ENCODE data around the gene GSTM2. TPM values are rescaled to one million over a fixed set of nuclear protein-coding genes. Genes with fewer than 3 reads are reported as not detected.
"Not testable (repeated sequence)": the region's sequence is repeated elsewhere in the genome, so short reads cannot be mapped to it uniquely, and the experiment has no call there.

The GSTM2 gene
- total RNA-seq, 2 experiments from 2014 or later, result 0.38 to 0.76 TPM

GRCh38 chr1:109671067-109671466, 3.2 kb downstream of the GSTM2 start:
- H3K4me1 ChIP-seq (ENCODE audit: insufficient read depth, low read length, poor library complexity, severe bottlenecking), result no peaks in the 10 kb centered on the region
- POLR2A ChIA-PET, result interaction anchor here (0.6 kb wide), 1 partner anchor 54 kb away, joined by 3 read pairs; no protein-coding TSS in a partner anchor
- no peaks in the 10 kb centered on the region for H3K36me3 ChIP-seq (ENCODE audit: insufficient read depth, low read length)
- H3K9me2 ChIP-seq (ENCODE audit: insufficient read depth, low read length), result no peaks in the 10 kb centered on the region
- no peak for DNase-seq (ENCODE audit: low spot score)
- no peaks in the 10 kb centered on the region for H3K79me2 ChIP-seq (ENCODE audit: insufficient read depth, low read depth, low read length)
- CTCF ChIA-PET (ENCODE audit: unreplicated experiment), result interaction anchor here (1.0 kb wide), 2 partner anchors 31 to 49 kb away, joined by 3 read pairs; no protein-coding TSS in a partner anchor
- no peak overlapping the region for H2AFZ ChIP-seq (ENCODE audit: low read length)
- H3K9me3 ChIP-seq (ENCODE audit: low read length), result no peaks in the 10 kb centered on the region
- H3K4me3 ChIP-seq (ENCODE audit: low read depth, low read length, poor library complexity, severe bottlenecking), result no peak overlapping the region
- intact Hi-C loops (cut with micrococcal nuclease; ENCODE audit: unreplicated experiment), result no loop called here
- no peak overlapping the region for H3K27ac ChIP-seq (ENCODE audit: low read depth, low read length, poor library complexity, severe bottlenecking)
- no peaks in the 10 kb centered on the region for H4K20me1 ChIP-seq (ENCODE audit: insufficient read depth, low read length)
- H3K4me2 ChIP-seq (ENCODE audit: low read length), result no peak overlapping the region
- TF ChIP-seq EZH2phosphoT487 (IDR thresholded peaks at IDR 0.05; ENCODE audit: borderline replicate concordance, low read depth, low read length), result no peak
- TF ChIP-seq, protein P1, sequence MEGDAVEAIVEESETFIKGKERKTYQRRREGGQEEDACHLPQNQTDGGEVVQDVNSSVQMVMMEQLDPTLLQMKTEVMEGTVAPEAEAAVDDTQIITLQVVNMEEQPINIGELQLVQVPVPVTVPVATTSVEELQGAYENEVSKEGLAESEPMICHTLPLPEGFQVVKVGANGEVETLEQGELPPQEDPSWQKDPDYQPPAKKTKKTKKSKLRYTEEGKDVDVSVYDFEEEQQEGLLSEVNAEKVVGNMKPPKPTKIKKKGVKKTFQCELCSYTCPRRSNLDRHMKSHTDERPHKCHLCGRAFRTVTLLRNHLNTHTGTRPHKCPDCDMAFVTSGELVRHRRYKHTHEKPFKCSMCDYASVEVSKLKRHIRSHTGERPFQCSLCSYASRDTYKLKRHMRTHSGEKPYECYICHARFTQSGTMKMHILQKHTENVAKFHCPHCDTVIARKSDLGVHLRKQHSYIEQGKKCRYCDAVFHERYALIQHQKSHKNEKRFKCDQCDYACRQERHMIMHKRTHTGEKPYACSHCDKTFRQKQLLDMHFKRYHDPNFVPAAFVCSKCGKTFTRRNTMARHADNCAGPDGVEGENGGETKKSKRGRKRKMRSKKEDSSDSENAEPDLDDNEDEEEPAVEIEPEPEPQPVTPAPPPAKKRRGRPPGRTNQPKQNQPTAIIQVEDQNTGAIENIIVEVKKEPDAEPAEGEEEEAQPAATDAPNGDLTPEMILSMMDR (conservative IDR thresholded peaks at IDR 0.05; ENCODE audit: low read length), result no peak
- no TSS peak for BruUV-seq (replicated peaks)

- H2AFZ ChIP-seq (ENCODE audit: low read length); intact Hi-C loops (cut with micrococcal nuclease; ENCODE audit: unreplicated experiment); H3K9me2 ChIP-seq (ENCODE audit: insufficient read depth, low read length): not testable (repeated sequence)
Measured at GRCh38 chr1:109673861-109674260, 6.0 kb downstream of the GSTM2 start.

DNA sequence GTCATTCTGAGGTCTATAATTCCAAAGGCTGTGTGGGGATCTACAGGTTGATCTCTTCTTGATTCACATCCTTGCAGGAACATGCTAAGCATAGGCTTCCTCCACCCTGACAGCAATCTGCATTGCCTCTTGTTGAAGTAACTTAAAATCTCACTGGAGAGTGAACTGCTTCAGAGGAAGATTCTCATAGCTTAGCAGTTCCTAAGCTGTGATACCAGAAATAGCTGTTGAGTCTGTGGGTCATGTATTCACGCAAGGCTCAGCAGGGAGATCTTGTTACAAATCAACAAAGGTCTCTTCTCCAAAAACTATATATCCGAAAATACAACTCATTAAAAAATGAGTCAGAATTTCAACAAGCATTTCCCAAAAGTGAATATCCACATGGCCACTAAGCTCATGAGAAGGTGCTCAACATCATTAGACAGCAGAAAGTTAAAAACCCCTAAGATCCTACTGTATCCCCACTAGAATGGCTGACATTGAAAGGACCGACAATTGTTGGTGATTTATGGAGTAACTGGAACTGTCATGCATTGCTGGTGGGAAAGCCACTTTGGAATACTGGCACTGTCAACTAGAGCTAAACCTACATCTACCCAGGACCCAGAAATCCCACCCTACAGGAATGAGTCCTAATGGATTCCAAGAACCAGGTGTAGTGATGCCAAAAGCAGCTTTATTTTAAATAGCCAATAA, 9.0 kb downstream of the GSTM2 start:
- BruUV-seq (replicated peaks); CTCF ChIA-PET (ENCODE audit: unreplicated experiment); H3K9me2 ChIP-seq (ENCODE audit: insufficient read depth, low read length): not testable (repeated sequence)

More at GRCh38 chr1:109673861-109674260, 6.0 kb downstream of the GSTM2 start:
- H3K27ac ChIP-seq (ENCODE audit: low read depth, low read length, poor library complexity, severe bottlenecking); H3K4me3 ChIP-seq (ENCODE audit: low read depth, low read length, poor library complexity, severe bottlenecking); H3K4me1 ChIP-seq (ENCODE audit: insufficient read depth, low read length, poor library complexity, severe bottlenecking); DNase-seq (ENCODE audit: low spot score); POLR2A ChIA-PET; H3K36me3 ChIP-seq (ENCODE audit: insufficient read depth, low read length); BruUV-seq (replicated peaks); H3K4me2 ChIP-seq (ENCODE audit: low read length); H3K79me2 ChIP-seq (ENCODE audit: insufficient read depth, low read depth, low read length); H4K20me1 ChIP-seq (ENCODE audit: insufficient read depth, low read length); H3K9me3 ChIP-seq (ENCODE audit: low read length); CTCF ChIA-PET (ENCODE audit: unreplicated experiment): not testable (repeated sequence)

More for the DNA sequence above, 9.0 kb downstream of the GSTM2 start:
- H3K9me3 ChIP-seq (ENCODE audit: low read length); H2AFZ ChIP-seq (ENCODE audit: low read length); H3K27ac ChIP-seq (ENCODE audit: low read depth, low read length, poor library complexity, severe bottlenecking); H3K4me1 ChIP-seq (ENCODE audit: insufficient read depth, low read length, poor library complexity, severe bottlenecking); H3K36me3 ChIP-seq (ENCODE audit: insufficient read depth, low read length); H3K79me2 ChIP-seq (ENCODE audit: insufficient read depth, low read depth, low read length); DNase-seq (ENCODE audit: low spot score); intact Hi-C loops (cut with micrococcal nuclease; ENCODE audit: unreplicated experiment); H3K4me3 ChIP-seq (ENCODE audit: low read depth, low read length, poor library complexity, severe bottlenecking); H3K4me2 ChIP-seq (ENCODE audit: low read length); H4K20me1 ChIP-seq (ENCODE audit: insufficient read depth, low read length): not testable (repeated sequence)
- POLR2A ChIA-PET, result interaction anchor here (0.6 kb wide), 1 partner anchor 37 kb away, joined by 3 read pairs; no protein-coding TSS in a partner anchor
